ENCODE measurements around the gene CRLF1.

The CRLF1 gene

GRCh38 chr19:18574691-18575291, 31.8 kb downstream of the CRLF1 start:
- no peak overlapping the region for H3K4me3 ChIP-seq (ENCODE audit: low read length, poor library complexity, severe bottlenecking)
- H2AFZ ChIP-seq (ENCODE audit: low read length) = no peak overlapping the region
- H3K9me3 ChIP-seq (ENCODE audit: insufficient read depth, low read depth, low read length) = no peaks in the 10 kb centered on the region
- H3K27me3 ChIP-seq (ENCODE audit: insufficient read depth, low read length, poor library complexity, severe bottlenecking) = no peaks in the 10 kb centered on the region
- H3F3A ChIP-seq (ENCODE audit: low read depth) = peaks cover 3% of the 10 kb centered on the region; the same call in 1 of the 2 replicates
- H3K9me2 ChIP-seq (replicated peaks; ENCODE audit: low read depth, low read length) = no peaks in the 10 kb centered on the region
- peaks cover 37% of the 10 kb centered on the region for H3K79me2 ChIP-seq (ENCODE audit: insufficient read depth, low read length)
- H3K4me2 ChIP-seq (ENCODE audit: low read depth, low read length, poor library complexity, severe bottlenecking) = no peak overlapping the region
- no peak overlapping the region for H3K9ac ChIP-seq (ENCODE audit: low read depth, low read length, poor library complexity, severe bottlenecking)
- TF ChIP-seq EZH2phosphoT487 (IDR thresholded peaks at IDR 0.05; ENCODE audit: borderline replicate concordance) (no peak), CTCF (conservative IDR thresholded peaks at IDR 0.05; ENCODE audit: low read length) (no peak)
- peaks cover 17% of the 10 kb centered on the region; the same call in 1 of the 2 replicates for H3K36me3 ChIP-seq (ENCODE audit: insufficient read depth, low read length)
- H3K4me1 ChIP-seq (ENCODE audit: insufficient read depth, low read length, poor library complexity, severe bottlenecking) = peaks cover 19% of the 10 kb centered on the region
- peaks cover 21% of the 10 kb centered on the region for H4K20me1 ChIP-seq (ENCODE audit: insufficient read depth, low read length, poor library complexity, severe bottlenecking)

GRCh38 chr19:18571564-18572344, 34.8 kb downstream of the CRLF1 start, which contains the start of gene UBA52:
UBA52 (plus strand) TSS chr19:18571857; CDS start chr19:18573301, 1,444 bp downstream.
- H3K9me2 ChIP-seq (replicated peaks; ENCODE audit: low read depth, low read length) = no peaks in the 10 kb centered on the region
- peaks cover 37% of the 10 kb centered on the region for H3K79me2 ChIP-seq (ENCODE audit: insufficient read depth, low read length)
- H3K4me2 ChIP-seq (ENCODE audit: low read depth, low read length, poor library complexity, severe bottlenecking) = peak within 1 kb of the TSS; percentile 96
- no peak for TF ChIP-seq EZH2phosphoT487 (IDR thresholded peaks at IDR 0.05; ENCODE audit: borderline replicate concordance)
- TF ChIP-seq CTCF (conservative IDR thresholded peaks at IDR 0.05; ENCODE audit: low read length) = no peak
- peak within 1 kb of the TSS; percentile 88 for H3K9ac ChIP-seq (ENCODE audit: low read depth, low read length, poor library complexity, severe bottlenecking)
- peaks cover 3% of the 10 kb centered on the region; the same call in 1 of the 2 replicates for H3F3A ChIP-seq (ENCODE audit: low read depth)
- H3K27me3 ChIP-seq (ENCODE audit: insufficient read depth, low read length, poor library complexity, severe bottlenecking) = no peaks in the 10 kb centered on the region
- peaks cover 19% of the 10 kb centered on the region for H3K4me1 ChIP-seq (ENCODE audit: insufficient read depth, low read length, poor library complexity, severe bottlenecking)
- peak within 1 kb of the TSS; percentile 88 for H3K4me3 ChIP-seq (ENCODE audit: low read length, poor library complexity, severe bottlenecking)
- H4K20me1 ChIP-seq (ENCODE audit: insufficient read depth, low read length, poor library complexity, severe bottlenecking) = peaks cover 21% of the 10 kb centered on the region
- H3K36me3 ChIP-seq (ENCODE audit: insufficient read depth, low read length) = peaks cover 43% of the 10 kb centered on the region; the same call in 1 of the 2 replicates
- peak within 1 kb of the TSS; percentile 78 for H2AFZ ChIP-seq (ENCODE audit: low read length)
- H3K9me3 ChIP-seq (ENCODE audit: insufficient read depth, low read depth, low read length) = no peaks in the 10 kb centered on the region

- H3K9me2 ChIP-seq (replicated peaks; ENCODE audit: low read depth, low read length) = no peaks in the 10 kb centered on the region
- TF ChIP-seq EZH2phosphoT487 (IDR thresholded peaks at IDR 0.05; ENCODE audit: borderline replicate concordance) = no peak
- no peak for TF ChIP-seq CTCF (conservative IDR thresholded peaks at IDR 0.05; ENCODE audit: low read length)
- no peak overlapping the region for H3K9ac ChIP-seq (ENCODE audit: low read depth, low read length, poor library complexity, severe bottlenecking)
- H3K4me2 ChIP-seq (ENCODE audit: low read depth, low read length, poor library complexity, severe bottlenecking) = no peak overlapping the region
- H3K4me3 ChIP-seq (ENCODE audit: low read length, poor library complexity, severe bottlenecking) = no peak overlapping the region
- no peak overlapping the region for H2AFZ ChIP-seq (ENCODE audit: low read length)
- H3K27me3 ChIP-seq (ENCODE audit: insufficient read depth, low read length, poor library complexity, severe bottlenecking) = no peaks in the 10 kb centered on the region
- no peaks in the 10 kb centered on the region for H3K9me3 ChIP-seq (ENCODE audit: insufficient read depth, low read depth, low read length)
- peaks cover 14% of the 10 kb centered on the region for H3K4me1 ChIP-seq (ENCODE audit: insufficient read depth, low read length, poor library complexity, severe bottlenecking)
- peaks cover 38% of the 10 kb centered on the region; the same call in 1 of the 2 replicates for H3K36me3 ChIP-seq (ENCODE audit: insufficient read depth, low read length)
- H3K79me2 ChIP-seq (ENCODE audit: insufficient read depth, low read length) = peaks cover 17% of the 10 kb centered on the region
- peaks cover 3% of the 10 kb centered on the region; the same call in 1 of the 2 replicates for H3F3A ChIP-seq (ENCODE audit: low read depth)
- H4K20me1 ChIP-seq (ENCODE audit: insufficient read depth, low read length, poor library complexity, severe bottlenecking) = peaks cover 17% of the 10 kb centered on the region
These were observed 38.2 kb downstream of the CRLF1 start for GRCh38 chr19:18568367-18568766.

All from Loucy (cell line).